Spleen (tissue), 7 donors: ENCODE results near the gene NTRK1.

Source experiments
- POLR2A ChIP-seq, 3 donors: fragments of 450-650 bp; IDR thresholded peaks; one replicate each; pipeline ENCODE4 v1.5.1; 2017; ENCODE audit warnings: antibody characterized with exemption in 3 of 3, mild to moderate bottlenecking in 1 of 3
- POLR2AphosphoS5 ChIP-seq, 3 donors: sonication (generic); formaldehyde crosslinking; IDR thresholded peaks; one replicate each; pipeline ENCODE4 v1.5.1; 2017; ENCODE audit warnings: antibody characterized with exemption in 3 of 3
- TF ChIP-seq, protein P1 (sequence below), 11 experiments: fragments of 200-600 bp in 7 of 11; fragments of 450-650 bp in 4 of 11; sonication (generic) in 4 of 11; IDR thresholded peaks in 8 of 11; conservative IDR thresholded peaks in 3 of 11; 1 replicate in 7 of 11; 2 replicates in 4 of 11; pipeline versions ENCODE4 v1.4.0 to v1.8.0; 2016 to 2021; ENCODE audit warnings: antibody characterized with exemption in 11 of 11, inconsistent platforms in 4 of 11, mild to moderate bottlenecking in 1 of 11
- donor health status: DM: no; HTN: no; CAD: no; lungs with moderate emphysema.
- donor health status: DM: no; HTN: no; CAD: no.
- donor health status: DM: no; HTN: no; CAD: no.

- TF ChIP-seq, protein P1, sequence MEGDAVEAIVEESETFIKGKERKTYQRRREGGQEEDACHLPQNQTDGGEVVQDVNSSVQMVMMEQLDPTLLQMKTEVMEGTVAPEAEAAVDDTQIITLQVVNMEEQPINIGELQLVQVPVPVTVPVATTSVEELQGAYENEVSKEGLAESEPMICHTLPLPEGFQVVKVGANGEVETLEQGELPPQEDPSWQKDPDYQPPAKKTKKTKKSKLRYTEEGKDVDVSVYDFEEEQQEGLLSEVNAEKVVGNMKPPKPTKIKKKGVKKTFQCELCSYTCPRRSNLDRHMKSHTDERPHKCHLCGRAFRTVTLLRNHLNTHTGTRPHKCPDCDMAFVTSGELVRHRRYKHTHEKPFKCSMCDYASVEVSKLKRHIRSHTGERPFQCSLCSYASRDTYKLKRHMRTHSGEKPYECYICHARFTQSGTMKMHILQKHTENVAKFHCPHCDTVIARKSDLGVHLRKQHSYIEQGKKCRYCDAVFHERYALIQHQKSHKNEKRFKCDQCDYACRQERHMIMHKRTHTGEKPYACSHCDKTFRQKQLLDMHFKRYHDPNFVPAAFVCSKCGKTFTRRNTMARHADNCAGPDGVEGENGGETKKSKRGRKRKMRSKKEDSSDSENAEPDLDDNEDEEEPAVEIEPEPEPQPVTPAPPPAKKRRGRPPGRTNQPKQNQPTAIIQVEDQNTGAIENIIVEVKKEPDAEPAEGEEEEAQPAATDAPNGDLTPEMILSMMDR (IDR thresholded peaks at IDR 0.05 in 8 of 11, conservative IDR thresholded peaks at IDR 0.05 in 3 of 11): peak; percentile 24 to 82 (median 73)
- TF ChIP-seq POLR2A (IDR thresholded peaks at IDR 0.05): no peak
- TF ChIP-seq POLR2AphosphoS5 (IDR thresholded peaks at IDR 0.05): no peak
Measured at GRCh38 chr1:156889802-156890580, 29.3 kb downstream of the NTRK1 start.
